H1 (cell line): ENCODE data around the gene ATP6V1F.

ENCODE experiments used
- CTCF ChIP-seq, 3 experiments: IDR thresholded peaks; 1 replicate in 2 of 3; 2 replicates in 1 of 3; pipeline versions ENCODE4 v1.5.1 to v1.6.1; 2011; ENCODE audit warnings: low read length in 3 of 3, mild to moderate bottlenecking in 3 of 3, inconsistent platforms in 2 of 3, low read depth in 1 of 3, moderate library complexity in 1 of 3; ENCODE audit not compliant: insufficient read depth in 1 of 3; ENCODE audit errors: control extremely low read depth in 1 of 3
- POLR2A ChIP-seq, 2 experiments: IDR thresholded peaks; 1 replicate in 1 of 2; 2 replicates in 1 of 2; pipeline ENCODE4 v1.6.1; 2011; ENCODE audit warnings: low read depth in 2 of 2, low read length in 2 of 2, mild to moderate bottlenecking in 2 of 2; ENCODE audit errors: control extremely low read depth in 1 of 2

DNA sequence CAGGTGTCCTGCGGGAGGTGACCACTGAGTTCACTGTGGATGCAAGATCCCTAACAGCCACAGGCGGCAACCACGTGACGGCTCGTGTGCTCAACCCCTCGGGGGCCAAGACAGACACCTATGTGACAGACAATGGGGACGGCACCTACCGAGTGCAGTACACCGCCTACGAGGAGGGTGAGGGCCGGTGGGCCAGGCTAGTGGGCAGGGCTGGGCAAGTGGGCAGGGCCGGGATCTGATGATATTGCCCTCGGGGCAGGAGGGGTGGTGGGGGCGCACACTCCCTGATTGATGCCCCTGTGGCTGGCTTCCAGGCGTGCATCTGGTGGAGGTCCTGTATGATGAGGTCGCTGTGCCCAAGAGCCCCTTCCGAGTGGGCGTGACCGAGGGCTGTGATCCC, 16.7 kb upstream of the ATP6V1F start:
- TF ChIP-seq POLR2A (IDR thresholded peaks at IDR 0.05; ENCODE audit: control extremely low read depth in 1 of 2, low read depth in 2 of 2, low read length in 2 of 2): no peak
- no peak for TF ChIP-seq CTCF (IDR thresholded peaks at IDR 0.05; ENCODE audit: control extremely low read depth in 1 of 3, insufficient read depth in 1 of 3, low read depth in 1 of 3, low read length in 3 of 3)
